Measurements from ENCODE around the gene TINCR.

TINCR gene

DNA sequence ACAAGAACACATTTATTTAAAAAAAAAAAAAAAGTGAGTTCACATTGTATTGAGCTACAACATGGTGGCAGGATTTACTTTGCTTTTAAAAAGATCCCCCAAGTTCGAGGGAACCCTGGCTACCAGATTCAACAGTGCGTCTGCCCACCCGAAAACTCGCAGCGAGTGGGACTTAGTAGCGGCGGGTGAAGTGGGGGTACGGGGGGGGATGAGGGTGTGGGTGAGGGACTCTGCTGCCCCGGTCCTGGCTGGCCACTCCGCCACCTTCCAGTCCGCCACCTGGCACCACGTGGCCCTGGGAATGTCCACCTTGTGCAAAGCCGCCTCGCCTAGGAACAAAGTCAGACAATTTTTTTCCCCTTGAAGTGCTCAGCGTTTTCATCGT, 19.3 kb upstream of the TINCR start:
- POLR2A ChIA-PET = no interaction called here
- TF ChIP-seq, protein P1, sequence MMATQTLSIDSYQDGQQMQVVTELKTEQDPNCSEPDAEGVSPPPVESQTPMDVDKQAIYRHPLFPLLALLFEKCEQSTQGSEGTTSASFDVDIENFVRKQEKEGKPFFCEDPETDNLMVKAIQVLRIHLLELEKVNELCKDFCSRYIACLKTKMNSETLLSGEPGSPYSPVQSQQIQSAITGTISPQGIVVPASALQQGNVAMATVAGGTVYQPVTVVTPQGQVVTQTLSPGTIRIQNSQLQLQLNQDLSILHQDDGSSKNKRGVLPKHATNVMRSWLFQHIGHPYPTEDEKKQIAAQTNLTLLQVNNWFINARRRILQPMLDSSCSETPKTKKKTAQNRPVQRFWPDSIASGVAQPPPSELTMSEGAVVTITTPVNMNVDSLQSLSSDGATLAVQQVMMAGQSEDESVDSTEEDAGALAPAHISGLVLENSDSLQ (IDR thresholded peaks at IDR 0.05) = no peak
- TF ChIP-seq NFRKB (IDR thresholded peaks at IDR 0.05) (no peak), SP1 (IDR thresholded peaks at IDR 0.05) (no peak), FOXA1 (IDR thresholded peaks at IDR 0.05) (no peak), TARDBP (IDR thresholded peaks at IDR 0.05) (no peak), FOXM1 (IDR thresholded peaks at IDR 0.05; ENCODE audit: borderline replicate concordance) (no peak), HDGF (IDR thresholded peaks at IDR 0.05; ENCODE audit: borderline replicate concordance) (no peak), ZNF384 (IDR thresholded peaks at IDR 0.05) (no peak), ELF4 (IDR thresholded peaks at IDR 0.05) (no peak), L3MBTL2 (conservative IDR thresholded peaks at IDR 0.05) (no peak), CTBP1 (IDR thresholded peaks at IDR 0.05; ENCODE audit: borderline replicate concordance) (no peak), FOXK2 (IDR thresholded peaks at IDR 0.05) (no peak)
- DNase-seq (ENCODE audit: extremely low spot score) = no peak
- CTCF ChIA-PET = interaction anchor here (0.6 kb wide), 1 partner anchor 100 kb away, joined by 3 read pairs; no protein-coding TSS in a partner anchor

DNA sequence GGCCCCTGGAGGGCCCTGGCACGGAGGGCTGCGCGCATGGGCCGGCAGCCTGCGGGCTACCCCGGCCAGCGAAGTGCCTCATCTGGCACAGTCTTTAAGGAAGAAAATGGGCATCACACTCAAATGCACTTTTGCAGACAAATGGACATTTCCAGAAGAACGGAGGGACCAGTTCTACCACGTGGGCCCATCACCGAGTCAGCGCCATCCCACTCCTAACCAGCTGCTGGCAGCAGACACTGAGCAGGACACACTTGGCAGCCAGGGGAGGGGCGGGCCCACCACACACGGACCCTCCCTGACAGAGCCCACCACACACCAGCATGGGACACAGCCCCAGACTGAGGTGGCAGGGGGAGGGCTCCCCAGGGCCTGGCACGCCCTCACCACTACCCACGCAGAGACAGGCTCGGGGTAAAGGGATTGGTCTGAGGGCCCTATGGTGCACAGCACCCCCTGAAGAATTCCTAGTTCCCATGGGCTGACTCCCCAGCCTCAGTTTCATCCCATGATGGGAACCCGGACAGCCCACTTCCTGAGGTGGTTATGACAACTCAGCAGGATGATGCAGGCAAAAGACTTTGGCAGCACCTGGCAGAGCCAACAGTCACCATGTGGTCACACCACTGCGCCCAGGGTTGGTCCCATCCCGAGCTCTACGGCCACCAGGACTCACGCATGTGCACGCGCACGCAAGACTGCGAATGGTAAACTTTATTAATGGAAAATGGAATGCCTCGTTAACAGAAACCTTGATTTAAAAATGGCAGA, 18.7 kb upstream of the TINCR start:
- CTCF ChIA-PET = interaction anchor here (0.6 kb wide), 1 partner anchor 101 kb away, joined by 3 read pairs; no protein-coding TSS in a partner anchor

DNA sequence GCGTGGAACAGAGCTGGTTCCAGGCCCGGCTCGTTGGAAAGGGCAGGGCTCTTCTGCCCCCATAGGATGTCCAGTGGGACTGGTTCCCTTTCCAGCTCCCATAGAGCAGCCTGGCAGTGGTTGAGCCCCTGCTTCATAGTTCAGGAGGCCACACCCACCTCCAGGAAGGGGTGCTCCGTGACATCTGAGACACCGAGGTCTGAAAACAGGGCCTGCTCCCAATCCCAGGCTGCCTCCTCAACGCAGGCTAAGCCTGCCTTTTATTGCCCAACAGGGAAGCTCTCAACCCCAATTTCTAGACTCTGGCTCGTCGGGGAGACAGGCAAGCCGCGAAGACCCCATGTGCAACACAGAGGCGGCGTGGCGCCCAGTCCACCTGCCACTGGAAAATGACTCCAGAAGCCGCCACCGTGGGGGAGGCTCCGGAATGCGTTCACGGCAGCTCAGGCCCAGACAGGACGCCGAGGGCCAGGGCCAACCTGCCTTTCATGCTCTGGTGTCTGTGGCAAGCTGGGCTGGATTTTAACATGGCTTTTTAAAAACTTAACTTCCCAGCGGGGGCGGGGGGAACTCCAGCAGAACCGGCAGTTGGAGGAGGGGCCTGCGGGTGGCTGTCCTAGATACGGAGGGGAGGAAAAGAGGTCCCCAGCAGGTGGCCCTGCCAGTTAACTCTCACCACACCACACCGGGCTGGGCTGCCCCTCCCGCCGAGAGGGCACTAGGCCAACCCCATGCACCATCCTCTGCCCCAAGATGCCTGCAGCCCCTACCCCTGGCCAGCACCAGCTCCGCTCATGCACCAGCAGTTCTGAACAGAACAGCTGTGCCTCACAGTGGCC, 17.9 kb upstream of the TINCR start:
- no peak for DNase-seq (ENCODE audit: extremely low spot score)
- ChIA-PET POLR2A (interaction anchor here (1.2 kb wide), 1 partner anchor 104 kb away, joined by 3 read pairs; the partner anchor contains the start of gene RPL36), CTCF (no interaction called here)
- TF ChIP-seq LEF1 (IDR thresholded peaks at IDR 0.05; ENCODE audit: borderline replicate concordance) (no peak), SP1 (IDR thresholded peaks at IDR 0.05) (no peak), ARNT (IDR thresholded peaks at IDR 0.05) (no peak), SUZ12 (IDR thresholded peaks at IDR 0.05) (no peak), ELF4 (IDR thresholded peaks at IDR 0.05) (no peak), TARDBP (IDR thresholded peaks at IDR 0.05) (no peak), FOXK2 (IDR thresholded peaks at IDR 0.05) (no peak), FOXM1 (IDR thresholded peaks at IDR 0.05; ENCODE audit: borderline replicate concordance) (no peak), BHLHE40 (IDR thresholded peaks at IDR 0.05; ENCODE audit: borderline replicate concordance) (no peak), HDGF (IDR thresholded peaks at IDR 0.05; ENCODE audit: borderline replicate concordance) (no peak), CTBP1 (IDR thresholded peaks at IDR 0.05; ENCODE audit: borderline replicate concordance) (no peak), FOXA1 (IDR thresholded peaks at IDR 0.05) (no peak), NFRKB (IDR thresholded peaks at IDR 0.05) (no peak), ZNF384 (IDR thresholded peaks at IDR 0.05) (no peak), L3MBTL2 (conservative IDR thresholded peaks at IDR 0.05) (no peak)
- TF ChIP-seq, protein P1 (IDR thresholded peaks at IDR 0.05) = no peak

More for the DNA sequence above, 18.7 kb upstream of the TINCR start:
- DNase-seq (ENCODE audit: extremely low spot score) = no peak
- POLR2A ChIA-PET = no interaction called here
- no peak for TF ChIP-seq TARDBP (IDR thresholded peaks at IDR 0.05)
- TF ChIP-seq ZNF384 (IDR thresholded peaks at IDR 0.05) = no peak

DNA sequence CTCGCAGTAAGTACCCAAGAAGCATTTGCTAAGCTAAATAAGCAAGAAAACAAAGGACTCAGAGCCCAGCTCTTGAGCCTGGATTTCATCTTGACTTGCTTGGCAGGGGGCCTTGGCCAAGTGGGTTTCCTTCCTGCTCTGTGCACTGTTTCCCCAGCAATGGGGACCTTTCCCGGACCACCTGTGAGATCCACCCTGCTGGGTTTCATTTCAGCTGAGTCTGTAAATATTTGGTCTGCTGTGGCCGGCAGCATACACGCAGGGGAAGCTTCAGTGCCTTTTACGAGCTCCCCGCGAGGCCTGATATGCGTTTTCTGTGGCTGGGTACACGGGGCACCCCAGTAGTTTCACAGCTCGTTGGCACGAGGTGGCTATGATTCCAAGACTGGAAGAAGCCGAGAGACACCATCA, 12.4 kb upstream of the TINCR start:
- POLR2A ChIA-PET = interaction anchor here (1.0 kb wide), 1 partner anchor 35 kb away, joined by 3 read pairs; no protein-coding TSS in a partner anchor

DNA sequence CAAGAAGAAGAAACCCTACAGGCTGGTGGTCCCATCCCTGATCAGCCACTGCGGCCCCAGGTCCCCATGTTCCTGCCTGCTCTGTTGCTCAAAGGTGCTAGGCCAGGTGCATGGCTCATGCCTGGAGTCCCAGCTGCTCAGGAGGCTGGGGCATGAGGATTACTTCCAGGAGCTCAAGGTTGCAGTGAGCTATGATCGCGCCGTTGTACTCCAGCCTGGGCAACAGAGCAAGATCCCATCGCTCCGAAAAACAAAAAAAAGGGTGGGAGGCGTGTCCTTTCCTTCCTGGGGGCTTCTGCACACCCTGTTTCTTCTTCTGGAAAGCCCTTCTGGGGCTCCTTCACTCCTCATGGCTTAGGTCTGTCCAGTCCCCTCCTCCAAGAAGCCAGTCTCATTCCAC, 11.9 kb upstream of the TINCR start:
- CTCF ChIA-PET = interaction anchor here (0.9 to 2.8 kb wide), 2 partner anchors 32 to 132 kb away, joined by 3 to 10 read pairs; no protein-coding TSS in a partner anchor
- POLR2A ChIA-PET = interaction anchor here (1.0 kb wide), 1 partner anchor 35 kb away, joined by 3 read pairs; no protein-coding TSS in a partner anchor
- TF ChIP-seq FOXM1 (IDR thresholded peaks at IDR 0.05; ENCODE audit: borderline replicate concordance) (no peak), BHLHE40 (IDR thresholded peaks at IDR 0.05; ENCODE audit: borderline replicate concordance) (no peak), FOXA1 (IDR thresholded peaks at IDR 0.05) (no peak), ELF4 (IDR thresholded peaks at IDR 0.05) (no peak)
- TF ChIP-seq, protein P1 (IDR thresholded peaks at IDR 0.05) = no peak
- DNase-seq (ENCODE audit: extremely low spot score) = no peak

More for the DNA sequence above, 12.4 kb upstream of the TINCR start:
- TF ChIP-seq FOXM1 (IDR thresholded peaks at IDR 0.05; ENCODE audit: borderline replicate concordance) = no peak
- no peak for TF ChIP-seq LEF1 (IDR thresholded peaks at IDR 0.05; ENCODE audit: borderline replicate concordance)
- TF ChIP-seq ARNT (IDR thresholded peaks at IDR 0.05) = no peak
- TF ChIP-seq ELF4 (IDR thresholded peaks at IDR 0.05) = no peak
- TF ChIP-seq NFRKB (IDR thresholded peaks at IDR 0.05) = no peak
- no peak for TF ChIP-seq SP1 (IDR thresholded peaks at IDR 0.05)
- TF ChIP-seq L3MBTL2 (conservative IDR thresholded peaks at IDR 0.05) = no peak
- TF ChIP-seq, protein P1 (IDR thresholded peaks at IDR 0.05) = no peak
- no peak for TF ChIP-seq ZNF384 (IDR thresholded peaks at IDR 0.05)
- TF ChIP-seq BHLHE40 (IDR thresholded peaks at IDR 0.05; ENCODE audit: borderline replicate concordance) = no peak
- no peak for TF ChIP-seq SUZ12 (IDR thresholded peaks at IDR 0.05)
- no peak for TF ChIP-seq FOXA1 (IDR thresholded peaks at IDR 0.05)
- TF ChIP-seq TARDBP (IDR thresholded peaks at IDR 0.05) = no peak
- no peak for TF ChIP-seq CTBP1 (IDR thresholded peaks at IDR 0.05; ENCODE audit: borderline replicate concordance)
- TF ChIP-seq FOXK2 (IDR thresholded peaks at IDR 0.05) = no peak
- no peak for TF ChIP-seq HDGF (IDR thresholded peaks at IDR 0.05; ENCODE audit: borderline replicate concordance)
- DNase-seq (ENCODE audit: extremely low spot score) = no peak
- CTCF ChIA-PET = interaction anchor here (0.9 to 2.8 kb wide), 2 partner anchors 33 to 133 kb away, joined by 3 to 10 read pairs; no protein-coding TSS in a partner anchor

All from HEK293T (cell line).